ENCODE results near the gene TXNL4A.
A peak's percentile ranks its signal among the peaks of the same experiment; 100 is the strongest.

TXNL4A gene

GRCh38 chr18:79965119-79965902 lies 23.1 kb downstream of the TXNL4A start:
- Histone ChIP-seq H3K9me3 (ENCODE audit: severe bottlenecking) (no peaks in the 10 kb centered on the region), H3K4me3 (ENCODE audit: low read depth, low read length) (peak overlapping the region; percentile 68), H3K27ac (peak overlapping the region; percentile 80), H3K27me3 (ENCODE audit: insufficient read depth, low read depth, severe bottlenecking) (no peaks in the 10 kb centered on the region), H3K36me3 (peaks cover 19% of the 10 kb centered on the region)
- no peak for DNase-seq
- TF ChIP-seq CTCF (IDR thresholded peaks at IDR 0.05; ENCODE audit: low read depth, low read length): no peak

- Histone ChIP-seq H3K36me3 (peaks cover 14% of the 10 kb centered on the region), H3K4me3 (ENCODE audit: low read depth, low read length) (peak within 1 kb of the TSS; percentile 68), H3K9me3 (ENCODE audit: severe bottlenecking) (no peaks in the 10 kb centered on the region), H3K27me3 (ENCODE audit: insufficient read depth, low read depth, severe bottlenecking) (no peaks in the 10 kb centered on the region), H3K27ac (peak within 1 kb of the TSS; percentile 80)
- peak; percentile 87 for DNase-seq
- TF ChIP-seq CTCF (IDR thresholded peaks at IDR 0.05; ENCODE audit: low read depth, low read length): peak; percentile 48
Observed at GRCh38 chr18:79964330-79965118, 23.8 kb downstream of the TXNL4A start, which contains the start of gene HSBP1L1. Gene HSBP1L1, plus strand, starts transcription at chr18:79964643. Its CDS starts 93 bp downstream, at chr18:79964736.

- no peak for TF ChIP-seq CTCF (IDR thresholded peaks at IDR 0.05; ENCODE audit: low read depth, low read length)
Observed at GRCh38 chr18:79963658-79964329, 24.6 kb downstream of the TXNL4A start.

GRCh38 chr18:79962835-79963657 lies 25.3 kb downstream of the TXNL4A start:
- Histone ChIP-seq H3K27me3 (ENCODE audit: insufficient read depth, low read depth, severe bottlenecking) (no peaks in the 10 kb centered on the region), H3K27ac (no peak overlapping the region), H3K36me3 (peaks cover 4% of the 10 kb centered on the region), H3K4me3 (ENCODE audit: low read depth, low read length) (no peak overlapping the region), H3K9me3 (ENCODE audit: severe bottlenecking) (no peaks in the 10 kb centered on the region)
- no peak for TF ChIP-seq CTCF (IDR thresholded peaks at IDR 0.05; ENCODE audit: low read depth, low read length)
- no peak for DNase-seq

More at GRCh38 chr18:79963658-79964329, 24.6 kb downstream of the TXNL4A start:
- Histone ChIP-seq H3K9me3 (ENCODE audit: severe bottlenecking) (no peaks in the 10 kb centered on the region), H3K27me3 (ENCODE audit: insufficient read depth, low read depth, severe bottlenecking) (no peaks in the 10 kb centered on the region), H3K36me3 (peaks cover 12% of the 10 kb centered on the region), H3K27ac (peak overlapping the region; percentile 80), H3K4me3 (ENCODE audit: low read depth, low read length) (peak overlapping the region; percentile 68)
- no peak for DNase-seq

- DNase-seq: no peak
- H3K4me3 ChIP-seq (ENCODE audit: low read depth, low read length): no peak overlapping the region
- H3K27ac ChIP-seq: no peak overlapping the region
- H3K9me3 ChIP-seq (ENCODE audit: severe bottlenecking): no peaks in the 10 kb centered on the region
- H3K36me3 ChIP-seq: no peaks in the 10 kb centered on the region
- no peak for TF ChIP-seq CTCF (IDR thresholded peaks at IDR 0.05; ENCODE audit: low read depth, low read length)
- H3K27me3 ChIP-seq (ENCODE audit: insufficient read depth, low read depth, severe bottlenecking): no peaks in the 10 kb centered on the region
Observed at GRCh38 chr18:79962311-79962710, 26.1 kb downstream of the TXNL4A start.
